Measurements from ENCODE around the gene RBP7.

- TF ChIP-seq CTCF (IDR thresholded peaks at IDR 0.05) (peak; percentile 74), RCOR1 (IDR thresholded peaks at IDR 0.05; ENCODE audit: low read length) (peak; percentile 73; the same call in 1 of the 2 replicates), SMC3 (IDR thresholded peaks at IDR 0.05; ENCODE audit: low read depth, low read length) (peak; percentile 94), EP300 (IDR thresholded peaks at IDR 0.05; ENCODE audit: borderline replicate concordance in 1 of 2, low read depth in 1 of 2, low read length in 1 of 2) (no peak), REST (IDR thresholded peaks at IDR 0.05; ENCODE audit: low read depth, low read length) (no peak), FOSL2 (IDR thresholded peaks at IDR 0.05; ENCODE audit: borderline replicate concordance, low read depth) (no peak; the same call in 1 of the 2 replicates), NFIC (IDR thresholded peaks at IDR 0.05; ENCODE audit: borderline replicate concordance) (no peak), EZH2phosphoT487 (IDR thresholded peaks at IDR 0.05; ENCODE audit: borderline replicate concordance, low read depth) (no peak), TAF1 (IDR thresholded peaks at IDR 0.05; ENCODE audit: borderline replicate concordance, low read depth, low read length) (no peak; the same call in 1 of the 2 replicates), POLR2AphosphoS5 (IDR thresholded peaks at IDR 0.05; ENCODE audit: low read depth, low read length) (peak; percentile 42), JUND (IDR thresholded peaks at IDR 0.05) (no peak)
- TF ChIP-seq, protein P1, sequence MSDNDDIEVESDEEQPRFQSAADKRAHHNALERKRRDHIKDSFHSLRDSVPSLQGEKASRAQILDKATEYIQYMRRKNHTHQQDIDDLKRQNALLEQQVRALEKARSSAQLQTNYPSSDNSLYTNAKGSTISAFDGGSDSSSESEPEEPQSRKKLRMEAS (IDR thresholded peaks at IDR 0.05; ENCODE audit: low read depth), result no peak
These were observed 35.7 kb downstream of the RBP7 start, which contains the start of gene UBE4B for GRCh38 chr1:10032590-10033358.
